ENCODE results near the gene ATG2A. TPM values are rescaled to one million over a fixed set of nuclear protein-coding genes. Genes with fewer than 3 reads are reported as not detected.

Gene ATG2A
- total RNA-seq, 5 donors from 2014 or later (not counting 1 experiment from before 2014, with no cell fraction given) = 50.9 to 165 (median 55.4) TPM

GRCh38 chr11:64900774-64901173 is 16.2 kb downstream of the ATG2A start:
- H3K4me1 ChIP-seq (ENCODE audit: control insufficient read depth in 1 of 2, extremely low read depth in 1 of 2, insufficient read depth in 2 of 2, low read length in 2 of 2) = peaks cover 0 to 17% of the 10 kb centered on the region in 2 experiments
- Mint-ChIP-seq H3K9me3 (no peaks in the 10 kb centered on the region), H3K27ac (peak overlapping the region in 1 of 2 donors; percentile 68), H3K27me3 (no peaks in the 10 kb centered on the region), H3K36me3 (peaks cover 36% of the 10 kb centered on the region), H3K4me1 (peaks cover 14 to 23% (median 19%) of the 10 kb centered on the region in 3 donors), H3K4me3 (no peak overlapping the region)
- ATAC-seq (replicated peaks in 1 of 4) = peak in 1 of 4 experiments; percentile 7
- H3K27me3 ChIP-seq (replicated peaks in 1 of 2; ENCODE audit: control insufficient read depth in 2 of 2, extremely low read depth in 1 of 2, insufficient read depth in 2 of 2, low read length in 1 of 2) = no peaks in the 10 kb centered on the region
- WGBS (ENCODE audit: insufficient coverage) = 92% methylated on average over 16 of the region's 17 CpGs
- ChIA-PET POLR2A (interaction anchor here in 1 of 2 donors (0.6 kb wide), 1 partner anchor 15 kb away, joined by 3 read pairs; no protein-coding TSS in a partner anchor), CTCF (interaction anchor here in 1 of 2 donors (1.0 kb wide), 1 partner anchor 13 kb away, joined by 3 read pairs; no protein-coding TSS in a partner anchor)
- no peak overlapping the region for H3K4me3 ChIP-seq (ENCODE audit: control insufficient read depth in 1 of 2, extremely low read depth in 1 of 2, low read length in 1 of 2)
- H3K9me3 ChIP-seq = no peaks in the 10 kb centered on the region
- peaks cover 11 to 55% of the 10 kb centered on the region in 2 donors for H3K36me3 ChIP-seq (ENCODE audit: control insufficient read depth in 2 of 2, extremely low read depth in 1 of 2, insufficient read depth in 1 of 2, low read length in 1 of 2)
- no peak for DNase-seq
- H3K27ac ChIP-seq (ENCODE audit: low read length) = peak overlapping the region; percentile 78

GRCh38 chr11:64900263-64900678 is 16.7 kb downstream of the ATG2A start:
- H3K4me3 Mint-ChIP-seq = peak overlapping the region in 2 of 3 donors; percentile 11 to 28
- H3K4me3 ChIP-seq (ENCODE audit: control insufficient read depth in 1 of 2, extremely low read depth in 1 of 2, low read length in 1 of 2) = no peak overlapping the region
- DNase-seq = peak in 33 of 35 experiments; percentile 20 to 84 (median 55)
- H3K27ac ChIP-seq (ENCODE audit: low read length) = peak overlapping the region; percentile 78
- 44% methylated on average over 14 of the region's 14 CpGs for WGBS (ENCODE audit: insufficient coverage)
- no peaks in the 10 kb centered on the region for H3K27me3 Mint-ChIP-seq
- ChIA-PET CTCF (interaction anchor here (0.6 to 1.0 kb wide), 5 partner anchors 12 to 508 kb away, joined by 3 to 4 read pairs (median 3); no protein-coding TSS in a partner anchor), POLR2A (interaction anchor here in 1 of 2 donors (0.6 kb wide), 1 partner anchor 15 kb away, joined by 3 read pairs; no protein-coding TSS in a partner anchor)
- H3K36me3 ChIP-seq (ENCODE audit: control insufficient read depth in 2 of 2, extremely low read depth in 1 of 2, insufficient read depth in 1 of 2, low read length in 1 of 2) = peaks cover 9 to 50% of the 10 kb centered on the region in 2 donors
- peaks cover 0 to 17% of the 10 kb centered on the region in 2 experiments for H3K4me1 ChIP-seq (ENCODE audit: control insufficient read depth in 1 of 2, extremely low read depth in 1 of 2, insufficient read depth in 2 of 2, low read length in 2 of 2)
- H3K9me3 ChIP-seq = no peaks in the 10 kb centered on the region
- peaks cover 14 to 23% (median 19%) of the 10 kb centered on the region in 3 donors for H3K4me1 Mint-ChIP-seq
- H3K27me3 ChIP-seq (replicated peaks in 1 of 2; ENCODE audit: control insufficient read depth in 2 of 2, extremely low read depth in 1 of 2, insufficient read depth in 2 of 2, low read length in 1 of 2) = no peaks in the 10 kb centered on the region
- peaks cover 34% of the 10 kb centered on the region for H3K36me3 Mint-ChIP-seq
- ATAC-seq (replicated peaks in 1 of 4) = peak; percentile 89 to 98 (median 96)
- no peaks in the 10 kb centered on the region for H3K9me3 Mint-ChIP-seq
- peak overlapping the region; percentile 77 to 80 for H3K27ac Mint-ChIP-seq

- ChIA-PET POLR2A (no interaction called here), CTCF (interaction anchor here in 1 of 2 donors (0.7 to 1.3 kb wide), 2 partner anchors 47 to 54 kb away, joined by 3 read pairs; partner anchors contain the start of gene CDC42BPG)
- no peaks in the 10 kb centered on the region for H3K27me3 ChIP-seq (replicated peaks in 1 of 2; ENCODE audit: control insufficient read depth in 2 of 2, extremely low read depth in 1 of 2, insufficient read depth in 2 of 2, low read length in 1 of 2)
- H3K9me3 Mint-ChIP-seq = no peaks in the 10 kb centered on the region
- peaks cover 9 to 51% of the 10 kb centered on the region in 2 donors for H3K36me3 ChIP-seq (ENCODE audit: control insufficient read depth in 2 of 2, extremely low read depth in 1 of 2, insufficient read depth in 1 of 2, low read length in 1 of 2)
- H3K27ac Mint-ChIP-seq = no peak overlapping the region
- ATAC-seq (replicated peaks in 1 of 4) (no peak), DNase-seq (no peak)
- no peak overlapping the region for H3K4me3 Mint-ChIP-seq
- 96% methylated on average over 10 of the region's 19 CpGs for WGBS (ENCODE audit: insufficient coverage)
- peaks cover 32% of the 10 kb centered on the region for H3K36me3 Mint-ChIP-seq
- peaks cover 2 to 26% of the 10 kb centered on the region in 2 experiments for H3K4me1 ChIP-seq (ENCODE audit: control insufficient read depth in 1 of 2, extremely low read depth in 1 of 2, insufficient read depth in 2 of 2, low read length in 2 of 2)
- H3K9me3 ChIP-seq = no peaks in the 10 kb centered on the region
- no peak overlapping the region for H3K27ac ChIP-seq (ENCODE audit: low read length)
- H3K4me3 ChIP-seq (ENCODE audit: control insufficient read depth in 1 of 2, extremely low read depth in 1 of 2, low read length in 1 of 2) = no peak overlapping the region
- H3K4me1 Mint-ChIP-seq = peaks cover 14 to 23% (median 22%) of the 10 kb centered on the region in 3 donors
- H3K27me3 Mint-ChIP-seq = no peaks in the 10 kb centered on the region
Measured at GRCh38 chr11:64898541-64898940, 18.5 kb downstream of the ATG2A start.

- peaks cover 2 to 26% of the 10 kb centered on the region in 2 experiments for H3K4me1 ChIP-seq (ENCODE audit: control insufficient read depth in 1 of 2, extremely low read depth in 1 of 2, insufficient read depth in 2 of 2, low read length in 2 of 2)
- ATAC-seq (replicated peaks in 1 of 4) = no peak
- H3K27me3 ChIP-seq (replicated peaks in 1 of 2; ENCODE audit: control insufficient read depth in 2 of 2, extremely low read depth in 1 of 2, insufficient read depth in 2 of 2, low read length in 1 of 2) = no peaks in the 10 kb centered on the region
- ChIA-PET CTCF (interaction anchor here in 1 of 2 donors (0.7 to 1.3 kb wide), 2 partner anchors 46 to 54 kb away, joined by 3 read pairs; partner anchors contain the start of gene CDC42BPG), POLR2A (no interaction called here)
- no peak overlapping the region for H3K27ac Mint-ChIP-seq
- H3K9me3 Mint-ChIP-seq = no peaks in the 10 kb centered on the region
- no peak overlapping the region for H3K4me3 Mint-ChIP-seq
- H3K4me3 ChIP-seq (ENCODE audit: control insufficient read depth in 1 of 2, extremely low read depth in 1 of 2, low read length in 1 of 2) = no peak overlapping the region
- H3K36me3 Mint-ChIP-seq = peaks cover 32% of the 10 kb centered on the region
- peaks cover 9 to 47% of the 10 kb centered on the region in 2 donors for H3K36me3 ChIP-seq (ENCODE audit: control insufficient read depth in 2 of 2, extremely low read depth in 1 of 2, insufficient read depth in 1 of 2, low read length in 1 of 2)
- H3K9me3 ChIP-seq = no peaks in the 10 kb centered on the region
- WGBS (ENCODE audit: insufficient coverage) = 100% methylated on average over 4 of the region's 9 CpGs
- no peaks in the 10 kb centered on the region for H3K27me3 Mint-ChIP-seq
- H3K4me1 Mint-ChIP-seq = peaks cover 14 to 23% (median 22%) of the 10 kb centered on the region in 3 donors
- no peak for DNase-seq
- H3K27ac ChIP-seq (ENCODE audit: low read length) = no peak overlapping the region
Measured at GRCh38 chr11:64898076-64898445, 18.9 kb downstream of the ATG2A start.

GRCh38 chr11:64897381-64898075 is 19.5 kb downstream of the ATG2A start:
- H3K27me3 Mint-ChIP-seq = no peaks in the 10 kb centered on the region
- H3K36me3 Mint-ChIP-seq = peaks cover 32% of the 10 kb centered on the region

GRCh38 chr11:64896448-64897022 is 20.5 kb downstream of the ATG2A start:
- peaks cover 12 to 17% (median 17%) of the 10 kb centered on the region in 3 donors for H3K4me1 Mint-ChIP-seq
- H3K4me1 ChIP-seq (ENCODE audit: control insufficient read depth in 1 of 2, extremely low read depth in 1 of 2, insufficient read depth in 2 of 2, low read length in 2 of 2) = peaks cover 2 to 26% of the 10 kb centered on the region in 2 experiments
- no peak overlapping the region for H3K27ac ChIP-seq (ENCODE audit: low read length)
- 93% methylated on average over 11 of the region's 14 CpGs for WGBS (ENCODE audit: insufficient coverage)
- H3K27me3 Mint-ChIP-seq = no peaks in the 10 kb centered on the region
- POLR2A ChIA-PET = interaction anchor here (0.6 to 0.9 kb wide), 3 partner anchors 15 to 31 kb away, joined by 3 to 8 read pairs (median 3); no protein-coding TSS in a partner anchor
- no peaks in the 10 kb centered on the region for H3K9me3 Mint-ChIP-seq
- DNase-seq = no peak
- CTCF ChIA-PET = interaction anchor here (0.5 to 4.2 kb wide), 4 partner anchors 45 to 228 kb away, joined by 5 to 25 read pairs (median 6); no protein-coding TSS in a partner anchor
- no peak overlapping the region for H3K4me3 ChIP-seq (ENCODE audit: control insufficient read depth in 1 of 2, extremely low read depth in 1 of 2, low read length in 1 of 2)
- ATAC-seq (replicated peaks in 1 of 4) = no peak
- H3K36me3 Mint-ChIP-seq = peaks cover 27% of the 10 kb centered on the region
- no peaks in the 10 kb centered on the region for H3K27me3 ChIP-seq (replicated peaks in 1 of 2; ENCODE audit: control insufficient read depth in 2 of 2, extremely low read depth in 1 of 2, insufficient read depth in 2 of 2, low read length in 1 of 2)
- peaks cover 14 to 36% of the 10 kb centered on the region in 2 donors for H3K36me3 ChIP-seq (ENCODE audit: control insufficient read depth in 2 of 2, extremely low read depth in 1 of 2, insufficient read depth in 1 of 2, low read length in 1 of 2)
- no peak overlapping the region for H3K4me3 Mint-ChIP-seq
- no peaks in the 10 kb centered on the region for H3K9me3 ChIP-seq
- H3K27ac Mint-ChIP-seq = no peak overlapping the region

More at GRCh38 chr11:64897381-64898075, 19.5 kb downstream of the ATG2A start:
- no peaks in the 10 kb centered on the region for H3K9me3 ChIP-seq
- no peak overlapping the region for H3K4me3 Mint-ChIP-seq
- no peak overlapping the region for H3K4me3 ChIP-seq (ENCODE audit: control insufficient read depth in 1 of 2, extremely low read depth in 1 of 2, low read length in 1 of 2)
- no peak for ATAC-seq (replicated peaks in 1 of 4)
- no peaks in the 10 kb centered on the region for H3K9me3 Mint-ChIP-seq
- DNase-seq = no peak
- no peak overlapping the region for H3K27ac ChIP-seq (ENCODE audit: low read length)
- H3K27me3 ChIP-seq (replicated peaks in 1 of 2; ENCODE audit: control insufficient read depth in 2 of 2, extremely low read depth in 1 of 2, insufficient read depth in 2 of 2, low read length in 1 of 2) = no peaks in the 10 kb centered on the region
- H3K4me1 Mint-ChIP-seq = peaks cover 14 to 23% (median 22%) of the 10 kb centered on the region in 3 donors
- WGBS (ENCODE audit: insufficient coverage) = 93% methylated on average over 3 of the region's 19 CpGs
- CTCF ChIA-PET = interaction anchor here (0.5 to 1.3 kb wide), 5 partner anchors 46 to 227 kb away, joined by 3 to 7 read pairs (median 5); partner anchors contain the start of gene CDC42BPG (in 1 of the 2)
- peaks cover 2 to 26% of the 10 kb centered on the region in 2 experiments for H3K4me1 ChIP-seq (ENCODE audit: control insufficient read depth in 1 of 2, extremely low read depth in 1 of 2, insufficient read depth in 2 of 2, low read length in 2 of 2)
- no peak overlapping the region for H3K27ac Mint-ChIP-seq
- POLR2A ChIA-PET = interaction anchor here (0.6 to 0.7 kb wide), 2 partner anchors 19 to 30 kb away, joined by 3 to 8 read pairs; no protein-coding TSS in a partner anchor
- H3K36me3 ChIP-seq (ENCODE audit: control insufficient read depth in 2 of 2, extremely low read depth in 1 of 2, insufficient read depth in 1 of 2, low read length in 1 of 2) = peaks cover 9 to 44% of the 10 kb centered on the region in 2 donors

All from T-cell (primary cell).